IPS-NIHi11 (cell line): ENCODE measurements around the gene PPP2R2C.
A peak's percentile ranks its signal among the peaks of the same experiment; 100 is the strongest.

ENCODE experiments used
- DNase-seq: peaks from one replicate; pipeline ENCODE4 v3.0.0; 2012; ENCODE audit warnings: mixed read lengths, low spot score

Gene PPP2R2C

GRCh38 chr4:6469144-6469543, 3.3 kb downstream of the PPP2R2C start:
- DNase-seq: no peak

GRCh38 chr4:6468376-6468775, 4.0 kb downstream of the PPP2R2C start:
- no peak for DNase-seq

- no peak for DNase-seq
Observed at GRCh38 chr4:6467600-6467999, 4.8 kb downstream of the PPP2R2C start.

GRCh38 chr4:6466756-6467381, 5.5 kb downstream of the PPP2R2C start:
- no peak for DNase-seq

- DNase-seq: no peak
Observed at GRCh38 chr4:6465955-6466354, 6.5 kb downstream of the PPP2R2C start.

GRCh38 chr4:6464842-6465588, 7.4 kb downstream of the PPP2R2C start:
- peak; percentile 75 for DNase-seq

- DNase-seq: no peak
Observed at GRCh38 chr4:6463311-6464289, 8.8 kb downstream of the PPP2R2C start.

- DNase-seq: no peak
Observed at GRCh38 chr4:6461301-6462165, 10.9 kb downstream of the PPP2R2C start.

- no peak for DNase-seq
Observed at GRCh38 chr4:6460876-6461275, 11.5 kb downstream of the PPP2R2C start.

GRCh38 chr4:6458528-6458927, 13.9 kb downstream of the PPP2R2C start:
- no peak for DNase-seq

- DNase-seq: no peak
Observed at GRCh38 chr4:6456450-6456849, 16.0 kb downstream of the PPP2R2C start.

- DNase-seq: no peak
Observed at GRCh38 chr4:6454112-6454910, 18.1 kb downstream of the PPP2R2C start.

GRCh38 chr4:6453688-6453990, 18.8 kb downstream of the PPP2R2C start:
- DNase-seq: no peak

- no peak for DNase-seq
Observed at GRCh38 chr4:6452897-6453687, 19.3 kb downstream of the PPP2R2C start.

GRCh38 chr4:6452116-6452896, 20.1 kb downstream of the PPP2R2C start:
- DNase-seq: no peak

- no peak for DNase-seq
Observed at GRCh38 chr4:6451309-6451708, 21.1 kb downstream of the PPP2R2C start.

GRCh38 chr4:6450709-6451108, 21.7 kb downstream of the PPP2R2C start:
- no peak for DNase-seq

GRCh38 chr4:6449746-6450369, 22.6 kb downstream of the PPP2R2C start:
- no peak for DNase-seq

- DNase-seq: no peak
Observed at GRCh38 chr4:6449335-6449734, 23.1 kb downstream of the PPP2R2C start.
